DND-41 (cell line): ENCODE measurements around the gene ECT2L.

Experiments
- ATAC-seq: fragments of 200-7000 bp; cut with Tn5 transposase; 3 replicates; pipeline ENCODE4 v1.9.1; 2021; ENCODE audit warnings: low read depth; ENCODE audit not compliant: insufficient read depth
- DNase-seq: peaks from one replicate; pipeline ENCODE4 v3.0.0-alpha.2; 2020
- H2AFZ ChIP-seq: 2 replicates; pipeline ENCODE4 v1.6.0; 2012; ENCODE audit warnings: low read depth, low read length
- H3K27ac ChIP-seq: 2 replicates; pipeline ENCODE4 v1.5.1; 2012; ENCODE audit warnings: low read length, inconsistent platforms
- H3K27me3 ChIP-seq: fragments of 200-600 bp; sonication (generic); 2 replicates; pipeline ENCODE4 v1.6.0; 2012; ENCODE audit warnings: low read length, mild to moderate bottlenecking, inconsistent platforms; ENCODE audit not compliant: insufficient read depth, poor library complexity
- H3K36me3 ChIP-seq: 2 replicates; pipeline ENCODE4 v1.5.1; 2012; ENCODE audit warnings: low read length, inconsistent platforms; ENCODE audit not compliant: insufficient read depth
- H3K4me1 ChIP-seq: 2 replicates; pipeline ENCODE4 v1.5.1; 2012; ENCODE audit warnings: mild to moderate bottlenecking, low read length; ENCODE audit not compliant: insufficient read depth
- H3K4me2 ChIP-seq: 2 replicates; pipeline ENCODE4 v1.6.0; 2012; ENCODE audit warnings: mild to moderate bottlenecking, moderate library complexity, low read length, inconsistent platforms; ENCODE audit not compliant: insufficient read depth
- H3K4me3 ChIP-seq, 2 experiments: fragments of 200-600 bp in 1 of 2; shearing (Covaris generic) in 1 of 2; 2 replicates each; pipeline ENCODE4 v1.5.1; 2012 to 2016; ENCODE audit warnings: inconsistent platforms in 2 of 2, low read length in 2 of 2, mild to moderate bottlenecking in 2 of 2, low read depth in 1 of 2, moderate library complexity in 1 of 2
- H3K79me2 ChIP-seq: 2 replicates; pipeline ENCODE4 v1.6.0; 2012; ENCODE audit warnings: low read length, inconsistent platforms; ENCODE audit not compliant: insufficient read depth
- H3K9ac ChIP-seq: 2 replicates; pipeline ENCODE4 v1.6.0; 2012; ENCODE audit warnings: low read depth, mild to moderate bottlenecking, inconsistent platforms, low read length, moderate library complexity
- H3K9me3 ChIP-seq: 2 replicates; pipeline ENCODE4 v1.5.1; 2012; ENCODE audit warnings: low read length, moderate library complexity, mild to moderate bottlenecking, inconsistent platforms; ENCODE audit not compliant: insufficient read depth, severe bottlenecking
- H4K20me1 ChIP-seq: 2 replicates; pipeline ENCODE4 v1.6.0; 2012; ENCODE audit warnings: low read length; ENCODE audit not compliant: insufficient read depth
- CTCF ChIP-seq: IDR thresholded peaks from 2 replicates; pipeline ENCODE4 v1.5.1; 2012; ENCODE audit warnings: borderline replicate concordance, low read length, moderate library complexity, mild to moderate bottlenecking; ENCODE audit not compliant: poor library complexity, severe bottlenecking; ENCODE audit errors: extremely low read depth
- EZH2 ChIP-seq: IDR thresholded peaks from 3 replicates; pipeline ENCODE4 v1.6.1; 2012; ENCODE audit warnings: borderline replicate concordance, low read depth, mild to moderate bottlenecking, moderate library complexity, low read length, inconsistent platforms; ENCODE audit not compliant: severe bottlenecking

Gene ECT2L

DNA sequence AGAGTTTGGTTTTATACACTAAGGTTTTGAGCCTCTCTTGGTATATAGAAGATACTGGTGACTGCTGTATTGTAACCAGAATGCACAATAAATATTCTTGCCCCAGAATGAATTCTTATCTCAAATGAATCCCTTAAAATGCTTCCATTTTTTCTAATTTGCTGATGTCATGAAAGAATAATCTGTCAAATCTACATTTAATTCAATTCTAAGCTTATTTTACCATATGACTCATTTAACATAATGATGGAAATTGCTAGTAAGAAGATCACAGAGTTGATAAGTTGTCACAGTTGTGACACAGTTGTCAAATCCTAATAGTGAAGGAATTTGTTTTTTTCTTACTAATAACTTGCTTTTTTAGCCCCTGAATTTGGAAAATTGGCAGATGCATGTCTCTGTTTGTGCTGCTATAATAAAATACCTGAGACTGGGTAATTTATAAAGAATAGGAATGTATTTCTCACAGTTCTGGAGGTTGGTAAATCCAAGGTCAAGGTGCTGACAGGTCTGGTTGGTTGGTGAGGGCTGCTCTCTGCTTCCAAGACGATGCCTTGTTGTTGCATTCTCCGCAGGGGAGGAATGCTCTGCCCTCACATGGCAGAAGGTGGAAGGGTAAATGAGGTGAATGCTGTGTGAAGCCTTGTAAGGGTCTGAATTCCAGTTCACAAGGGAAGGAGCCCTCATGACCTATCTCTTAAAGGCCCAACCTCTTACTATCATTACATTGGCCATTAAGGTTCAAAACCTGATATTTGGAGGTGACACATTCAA, 4.7 kb downstream of the ECT2L start:
- no peak overlapping the region for H2AFZ ChIP-seq
- no peak for TF ChIP-seq CTCF
- TF ChIP-seq EZH2: no peak
- H3K4me3 ChIP-seq: no peak overlapping the region
- no peaks in the 10 kb centered on the region for H3K36me3 ChIP-seq
- H3K79me2 ChIP-seq: no peaks in the 10 kb centered on the region
- DNase-seq: no peak
- H3K9ac ChIP-seq: no peak overlapping the region
- H3K4me2 ChIP-seq: no peak overlapping the region
- H3K27ac ChIP-seq: no peak overlapping the region
- ATAC-seq: no peak
- no peaks in the 10 kb centered on the region for H3K9me3 ChIP-seq
- H3K27me3 ChIP-seq: no peaks in the 10 kb centered on the region
- H4K20me1 ChIP-seq: no peaks in the 10 kb centered on the region
- no peaks in the 10 kb centered on the region for H3K4me1 ChIP-seq

DNA sequence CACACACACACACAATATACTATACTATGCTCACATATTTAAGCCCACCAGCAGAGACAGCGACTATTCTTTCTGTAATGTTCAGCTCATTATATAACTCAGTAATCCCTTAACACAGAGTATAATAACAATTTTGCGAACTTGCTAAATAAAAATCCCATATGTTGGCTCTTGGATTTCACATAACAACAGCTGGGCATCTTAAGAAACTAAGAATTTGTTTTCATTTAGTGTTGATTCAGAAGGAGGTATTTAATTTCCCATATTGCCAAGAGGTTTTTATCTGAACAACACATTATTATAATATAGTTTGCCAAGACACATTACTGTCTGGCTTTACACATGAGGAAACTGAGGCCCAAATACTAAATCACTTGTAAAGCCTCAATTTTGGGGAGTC, 7.4 kb downstream of the ECT2L start:
- H3K27ac ChIP-seq: no peak overlapping the region
- no peaks in the 10 kb centered on the region for H3K4me1 ChIP-seq
- ATAC-seq: no peak
- H2AFZ ChIP-seq: no peak overlapping the region
- H3K27me3 ChIP-seq: no peaks in the 10 kb centered on the region
- H3K4me2 ChIP-seq: no peak overlapping the region
- DNase-seq: no peak
- no peaks in the 10 kb centered on the region for H3K9me3 ChIP-seq
- H3K36me3 ChIP-seq: no peaks in the 10 kb centered on the region
- TF ChIP-seq CTCF (no peak), EZH2 (no peak)
- no peak overlapping the region for H3K4me3 ChIP-seq
- no peak overlapping the region for H3K9ac ChIP-seq
- no peaks in the 10 kb centered on the region for H3K79me2 ChIP-seq
- no peaks in the 10 kb centered on the region for H4K20me1 ChIP-seq

DNA sequence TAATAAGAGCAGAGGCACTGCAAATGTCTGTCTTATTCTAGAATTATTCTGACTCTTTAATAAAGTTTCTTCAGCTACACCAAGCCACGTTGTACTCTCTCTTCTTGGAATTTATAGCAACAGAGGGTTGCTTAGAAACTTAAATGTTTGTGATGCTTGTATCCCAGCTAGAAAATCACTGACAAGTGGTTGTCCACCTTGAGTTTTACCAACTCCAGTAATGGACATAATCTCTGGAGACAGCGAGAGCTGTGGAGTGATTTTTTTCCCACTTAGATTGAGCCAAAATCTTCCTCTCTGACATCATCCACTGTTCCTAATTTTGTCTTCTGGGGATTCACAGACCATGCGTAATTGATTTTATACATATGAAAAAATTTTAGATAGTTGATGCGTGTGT, 8.0 kb downstream of the ECT2L start:
- TF ChIP-seq CTCF (no peak), EZH2 (no peak)
- Histone ChIP-seq H3K27me3 (no peaks in the 10 kb centered on the region), H3K36me3 (no peaks in the 10 kb centered on the region), H3K27ac (no peak overlapping the region), H3K9ac (no peak overlapping the region), H3K9me3 (no peaks in the 10 kb centered on the region), H3K4me1 (no peaks in the 10 kb centered on the region), H4K20me1 (no peaks in the 10 kb centered on the region), H3K4me2 (no peak overlapping the region), H3K79me2 (no peaks in the 10 kb centered on the region), H2AFZ (no peak overlapping the region), H3K4me3 (no peak overlapping the region)
- no peak for ATAC-seq
- DNase-seq: no peak
